Hematopoietic multipotent progenitor cell treated with erythropoietin and hydrocortisone succinate and interleukin-3 and kit ligand, for 4 days (in vitro differentiated cells): ENCODE data around the gene SDK1.

Source experiments
- DNase-seq: peaks from one replicate; pipeline ENCODE4 v3.0.0-alpha.2; 2015

SDK1 gene

DNA sequence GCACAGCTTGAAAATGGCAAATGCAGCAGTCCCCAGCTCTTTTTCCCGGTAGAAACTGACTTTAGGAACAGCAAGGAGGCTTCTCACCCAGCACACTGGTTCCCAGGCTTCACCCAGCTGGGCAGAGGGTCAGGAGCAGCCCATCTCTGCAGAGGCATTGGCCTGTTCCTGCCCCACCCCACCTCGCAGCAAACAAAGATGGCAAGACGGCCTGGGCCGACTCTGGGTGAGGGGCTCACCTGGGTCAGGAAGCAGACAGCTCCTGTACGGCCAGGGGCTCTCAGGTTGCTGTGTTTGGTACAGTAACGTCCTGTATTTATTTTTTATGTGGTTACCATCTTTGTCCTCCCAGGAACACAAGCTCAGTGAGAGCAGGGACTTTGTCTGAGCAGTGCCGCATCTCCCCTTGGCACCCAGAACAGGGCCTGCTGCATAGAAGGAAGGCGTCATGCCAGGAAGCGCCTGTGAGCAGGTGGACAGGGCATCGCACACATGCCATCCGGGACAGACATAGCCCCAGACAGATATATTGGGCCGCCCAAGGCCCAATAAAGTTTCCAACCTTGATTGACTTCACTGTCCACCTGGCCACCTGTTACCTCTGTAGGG, 796.1 kb downstream of the SDK1 start:
- DNase-seq: no peak

GRCh38 chr7:4098169-4098568, 797.1 kb downstream of the SDK1 start:
- DNase-seq: no peak

DNA sequence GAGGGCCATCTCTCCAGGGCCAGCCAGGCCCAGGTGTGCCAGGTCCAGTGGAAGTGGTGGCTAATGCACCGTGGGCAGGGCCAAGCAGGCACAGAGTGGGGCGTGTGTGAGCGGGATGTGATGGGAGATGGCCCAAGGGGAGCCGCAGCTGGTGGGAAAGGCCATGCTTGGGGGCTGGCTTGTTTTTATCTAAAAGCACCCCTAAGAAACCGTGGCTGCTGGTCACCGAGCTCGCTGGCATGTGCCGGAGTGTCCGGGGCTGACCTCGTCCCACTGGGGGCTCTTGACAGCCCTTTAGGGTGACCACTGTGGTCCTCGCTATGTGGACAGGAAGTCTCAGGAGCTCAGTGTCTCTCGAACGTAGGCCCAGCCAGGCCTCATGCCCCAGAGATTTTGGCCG, 798.6 kb downstream of the SDK1 start:
- DNase-seq: no peak

- no peak for DNase-seq
Measured at GRCh38 chr7:4100148-4100547, 799.1 kb downstream of the SDK1 start.

DNA sequence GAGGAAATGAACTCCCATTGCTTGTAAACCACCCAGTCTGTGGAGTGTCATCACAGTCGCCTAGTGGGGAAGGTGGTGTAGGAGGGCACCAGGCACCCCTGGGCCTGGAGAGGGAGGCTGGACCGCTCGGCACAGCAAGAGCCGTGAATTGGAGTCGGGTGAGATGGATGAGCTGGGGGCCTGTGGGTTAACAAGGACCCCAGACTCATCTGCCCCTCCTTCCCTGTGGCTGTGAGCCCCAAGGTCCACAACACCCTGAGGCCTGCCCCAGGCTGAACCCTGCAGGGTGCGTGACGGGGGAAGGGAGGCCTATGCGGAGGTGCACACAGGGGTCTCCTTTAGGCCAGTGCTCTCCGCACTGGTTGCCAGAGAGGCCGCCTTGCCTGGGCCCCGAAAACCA, 799.6 kb downstream of the SDK1 start:
- no peak for DNase-seq

- no peak for DNase-seq
Measured at GRCh38 chr7:4102231-4102841, 801.3 kb downstream of the SDK1 start.

DNA sequence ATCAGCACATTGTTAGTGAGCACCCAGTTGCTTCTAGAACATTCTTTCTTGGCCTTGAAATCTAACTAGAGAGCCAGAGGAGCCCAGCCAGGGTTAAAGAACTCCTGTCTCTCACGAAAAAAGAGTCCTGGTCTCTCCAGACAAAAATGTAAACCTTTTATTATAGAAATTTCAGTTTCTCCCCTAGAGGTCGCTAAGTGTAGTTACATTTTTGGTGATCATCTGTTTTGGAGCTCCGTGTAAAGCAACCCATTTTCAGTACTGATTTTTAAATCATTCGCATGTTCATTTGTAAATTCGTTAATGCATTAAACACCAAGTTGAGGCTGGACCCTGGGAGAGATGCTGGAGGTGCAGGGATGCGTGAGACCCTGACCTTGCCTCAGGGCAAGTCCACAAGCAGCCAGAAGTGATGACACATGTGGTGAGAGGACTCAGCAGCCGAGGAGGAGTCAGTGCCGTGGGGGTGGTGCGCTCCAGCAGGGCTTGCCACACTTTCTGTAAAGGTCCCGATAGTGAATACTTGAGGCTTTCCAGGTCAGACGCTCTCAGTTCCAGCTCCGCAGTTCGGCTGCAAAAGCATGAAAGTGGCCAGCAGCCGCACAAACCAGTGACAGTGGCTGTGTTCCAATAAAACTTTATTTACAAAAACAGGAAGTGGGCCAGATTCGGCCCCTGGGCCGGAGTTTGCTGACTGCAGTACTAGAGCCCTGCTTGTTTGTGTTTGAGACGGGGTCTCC, 802.5 kb downstream of the SDK1 start:
- DNase-seq: peak; percentile 51

- no peak for DNase-seq
Measured at GRCh38 chr7:4107839-4108238, 806.8 kb downstream of the SDK1 start.

DNA sequence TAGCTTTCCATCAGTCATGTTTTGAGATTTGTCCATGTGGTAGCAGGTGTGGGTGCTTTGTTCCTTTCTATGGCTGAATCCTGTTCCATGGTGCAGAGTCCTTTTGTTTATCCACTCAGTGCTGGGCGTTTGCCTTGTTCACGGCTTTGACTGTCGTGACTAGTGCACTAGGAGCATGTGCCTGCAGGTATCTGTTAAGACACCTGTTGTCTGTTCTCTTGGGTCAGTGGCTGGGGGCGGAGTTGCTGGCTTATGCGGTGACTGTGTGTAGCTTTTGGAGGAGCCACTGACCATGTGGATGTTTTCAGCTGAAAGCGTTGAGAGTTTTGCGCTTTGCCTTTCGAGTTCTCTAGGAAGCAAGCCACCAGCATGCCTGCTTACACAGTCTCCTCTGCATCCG, 807.9 kb downstream of the SDK1 start:
- DNase-seq: no peak

DNA sequence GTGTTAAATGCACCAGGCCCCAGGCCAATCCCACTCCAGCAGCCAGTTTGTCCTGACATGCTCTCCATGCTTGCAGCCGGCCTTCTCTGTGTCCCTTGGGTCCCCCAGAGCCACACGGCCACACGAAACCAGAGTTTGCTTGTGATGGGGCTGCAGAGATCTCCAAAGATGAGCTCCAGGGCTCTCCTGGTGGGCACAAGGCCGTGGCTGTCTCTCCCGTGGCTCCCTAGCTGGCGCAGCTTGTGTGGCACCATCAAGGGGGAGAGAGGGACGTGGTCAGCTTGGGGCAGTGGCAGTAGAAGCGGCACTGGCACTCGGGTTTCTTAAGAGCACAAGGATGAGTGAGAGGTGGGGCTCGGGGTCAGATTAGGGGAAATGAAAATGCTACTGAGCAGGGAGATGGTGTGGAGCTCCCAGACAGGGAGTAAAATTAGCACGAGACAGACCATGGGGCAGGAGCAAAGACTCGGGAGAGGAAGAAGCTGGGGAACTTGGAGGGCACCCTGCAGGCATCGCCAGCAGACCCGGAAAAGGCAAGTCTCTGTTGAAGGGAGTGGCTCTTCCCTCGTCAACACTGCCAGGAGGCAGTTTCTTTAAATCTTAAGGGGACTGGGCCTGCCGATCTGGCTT, 808.5 kb downstream of the SDK1 start:
- no peak for DNase-seq

GRCh38 chr7:4110438-4110837, 809.4 kb downstream of the SDK1 start:
- DNase-seq: no peak

GRCh38 chr7:4111166-4111565, 810.1 kb downstream of the SDK1 start:
- no peak for DNase-seq

GRCh38 chr7:4113271-4113670, 812.2 kb downstream of the SDK1 start:
- DNase-seq: no peak

GRCh38 chr7:4113976-4114375, 812.9 kb downstream of the SDK1 start:
- DNase-seq: no peak

DNA sequence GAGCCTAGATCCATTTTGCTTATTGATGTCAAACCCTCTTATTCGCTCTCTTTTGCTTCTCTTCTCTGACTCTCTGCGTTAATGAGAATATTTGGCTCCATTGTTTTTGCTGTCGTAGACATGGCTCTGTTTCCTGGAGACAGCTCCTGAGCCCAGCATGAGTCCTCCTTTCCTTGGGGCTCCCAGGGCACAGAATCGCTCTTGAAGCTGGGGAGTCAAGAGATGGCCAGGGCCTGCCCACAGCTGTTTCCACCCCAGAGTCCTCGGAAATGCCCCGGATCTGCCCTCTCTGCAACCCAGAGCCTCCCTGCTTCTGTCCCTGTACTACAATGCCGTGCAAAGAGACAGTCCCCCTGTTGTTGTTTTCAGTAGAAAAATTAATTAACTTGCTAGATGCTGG, 814.4 kb downstream of the SDK1 start:
- no peak for DNase-seq

- no peak for DNase-seq
Measured at GRCh38 chr7:4115941-4116610, 815.0 kb downstream of the SDK1 start.

DNA sequence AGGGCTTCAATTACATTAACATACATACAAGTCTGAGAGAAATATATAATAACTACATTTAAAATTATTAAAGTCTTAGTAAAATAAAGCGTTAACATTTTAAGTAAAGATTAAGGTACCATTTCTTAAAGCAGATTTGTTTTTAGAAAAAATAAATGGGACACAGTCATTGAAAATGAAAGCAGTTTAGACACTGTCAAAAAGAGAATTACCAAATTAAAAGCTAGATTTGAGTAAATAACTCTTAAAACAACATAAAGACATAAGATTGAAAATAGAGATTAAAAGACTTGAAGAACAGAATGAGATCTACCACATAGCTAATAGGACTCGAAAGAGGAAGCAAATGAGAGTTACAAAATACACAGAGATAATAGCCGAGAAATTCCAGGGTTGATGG, 818.8 kb downstream of the SDK1 start:
- DNase-seq: no peak

- DNase-seq: no peak
Measured at GRCh38 chr7:4123346-4123745, 822.3 kb downstream of the SDK1 start.

DNA sequence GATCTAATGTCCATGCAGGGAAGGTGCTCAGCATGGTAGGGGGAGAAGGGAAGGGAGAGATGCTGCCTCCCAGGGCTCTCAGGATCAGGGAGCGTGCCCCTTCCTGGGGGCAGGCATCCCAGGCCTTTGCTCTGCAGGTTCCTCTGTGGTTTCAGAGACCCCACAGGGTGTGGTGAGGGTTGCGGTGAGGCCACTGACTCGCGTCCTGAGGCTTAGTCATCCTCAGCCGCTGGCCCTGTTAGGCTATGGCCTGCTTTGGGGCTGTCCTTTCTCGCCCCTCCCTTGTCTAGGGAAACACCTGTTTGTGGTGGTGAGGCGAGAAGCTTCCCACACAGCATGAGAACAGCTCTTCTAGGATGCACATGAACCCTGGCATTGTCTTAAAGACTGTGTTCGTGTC, 822.8 kb downstream of the SDK1 start:
- peak; percentile 85 for DNase-seq

GRCh38 chr7:4124556-4125477, 823.8 kb downstream of the SDK1 start:
- no peak for DNase-seq

DNA sequence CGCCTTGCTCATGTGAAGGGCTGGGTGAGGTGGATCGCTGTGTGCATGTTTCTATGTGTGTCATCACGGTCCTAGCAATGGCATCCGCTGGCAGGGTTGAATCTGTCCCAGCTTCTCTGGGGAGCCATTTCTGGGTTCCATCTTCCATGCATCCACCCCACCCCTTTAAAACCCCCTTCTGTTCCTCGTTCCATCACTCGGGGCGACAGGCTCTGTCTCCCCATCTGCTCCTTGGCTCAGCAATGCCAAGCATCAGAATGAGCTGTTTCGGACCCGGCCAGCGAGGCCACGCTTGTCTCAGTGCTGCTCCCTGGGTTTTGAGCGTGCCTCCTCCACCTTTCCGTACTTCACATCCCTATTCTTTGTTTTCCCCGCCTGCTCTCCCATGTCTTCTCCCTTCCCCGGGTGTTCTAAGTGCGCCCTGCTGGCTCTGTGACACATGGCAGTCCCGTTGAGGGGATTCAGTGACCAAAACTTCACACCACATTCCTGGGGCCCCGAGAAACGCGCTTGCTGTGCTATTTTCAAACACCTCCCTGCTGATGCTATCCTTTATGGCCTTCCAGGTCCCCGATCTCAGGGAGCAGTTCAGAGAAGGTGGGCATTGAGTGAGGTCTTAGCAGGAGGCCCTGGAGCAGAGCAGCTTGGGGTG, 827.0 kb downstream of the SDK1 start:
- DNase-seq: no peak
